Measurements from ENCODE around the gene SAG.

DNA sequence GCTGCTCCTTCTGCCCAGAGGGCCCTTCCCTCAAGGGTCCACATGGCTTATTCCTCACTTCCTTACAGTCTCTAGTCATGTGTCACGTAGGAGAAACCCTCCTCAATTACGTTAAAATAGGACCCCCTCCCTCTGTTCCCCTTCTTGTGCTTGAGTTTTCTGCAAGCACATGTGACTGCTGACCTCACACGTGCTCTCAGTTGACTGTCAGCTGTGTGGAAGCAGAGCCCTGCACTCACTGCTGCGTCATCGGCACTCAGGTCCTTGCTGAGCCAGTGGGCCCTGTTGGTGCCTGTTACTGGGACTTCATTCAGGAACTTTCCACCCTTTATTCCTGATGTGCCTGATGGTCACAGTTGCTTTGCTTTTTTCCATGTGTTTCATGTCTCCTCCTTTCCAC is 45.1 kb upstream of the SAG start:
- TF ChIP-seq, protein P1, sequence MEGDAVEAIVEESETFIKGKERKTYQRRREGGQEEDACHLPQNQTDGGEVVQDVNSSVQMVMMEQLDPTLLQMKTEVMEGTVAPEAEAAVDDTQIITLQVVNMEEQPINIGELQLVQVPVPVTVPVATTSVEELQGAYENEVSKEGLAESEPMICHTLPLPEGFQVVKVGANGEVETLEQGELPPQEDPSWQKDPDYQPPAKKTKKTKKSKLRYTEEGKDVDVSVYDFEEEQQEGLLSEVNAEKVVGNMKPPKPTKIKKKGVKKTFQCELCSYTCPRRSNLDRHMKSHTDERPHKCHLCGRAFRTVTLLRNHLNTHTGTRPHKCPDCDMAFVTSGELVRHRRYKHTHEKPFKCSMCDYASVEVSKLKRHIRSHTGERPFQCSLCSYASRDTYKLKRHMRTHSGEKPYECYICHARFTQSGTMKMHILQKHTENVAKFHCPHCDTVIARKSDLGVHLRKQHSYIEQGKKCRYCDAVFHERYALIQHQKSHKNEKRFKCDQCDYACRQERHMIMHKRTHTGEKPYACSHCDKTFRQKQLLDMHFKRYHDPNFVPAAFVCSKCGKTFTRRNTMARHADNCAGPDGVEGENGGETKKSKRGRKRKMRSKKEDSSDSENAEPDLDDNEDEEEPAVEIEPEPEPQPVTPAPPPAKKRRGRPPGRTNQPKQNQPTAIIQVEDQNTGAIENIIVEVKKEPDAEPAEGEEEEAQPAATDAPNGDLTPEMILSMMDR (IDR thresholded peaks at IDR 0.05): no peak
- TF ChIP-seq POLR2A (IDR thresholded peaks at IDR 0.05; ENCODE audit: low read depth) (no peak), EP300 (IDR thresholded peaks at IDR 0.05) (no peak)
